Neural cell (in vitro differentiated cells): ENCODE measurements around the gene PGAP3. TPM values are rescaled to one million over a fixed set of nuclear protein-coding genes. Genes with fewer than 3 reads are reported as not detected.

Source experiments
- H2AFZ ChIP-seq: fragments of 200-600, 300-800 bp; sonication (generic), shearing (Covaris generic); 2 replicates; pipeline ENCODE4 v1.6.0; 2014; ENCODE audit warnings: low read depth, mild to moderate bottlenecking, antibody characterized with exemption, low read length, moderate library complexity
- H3F3A ChIP-seq: fragments of 200-600 bp; shearing (Covaris generic); 2 replicates; pipeline ENCODE4 v1.6.1; 2016; ENCODE audit warnings: mild to moderate bottlenecking, moderate library complexity, mixed read lengths, antibody characterized with exemption, low read length; ENCODE audit not compliant: insufficient read depth, poor library complexity, severe bottlenecking
- H3K27ac ChIP-seq: fragments of 200-600, 300-800 bp; sonication (generic), shearing (Covaris generic); 2 replicates; pipeline ENCODE4 v1.5.1; 2014; ENCODE audit warnings: mild to moderate bottlenecking, low read length, moderate library complexity
- H3K27me3 ChIP-seq: fragments of 300-800, 200-600 bp; sonication (generic), shearing (Covaris generic); 2 replicates; pipeline ENCODE4 v1.6.0; 2014; ENCODE audit warnings: mild to moderate bottlenecking, low read depth, low read length, moderate library complexity; ENCODE audit not compliant: insufficient read depth
- H3K36me3 ChIP-seq: fragments of 300-800, 200-600 bp; sonication (generic), shearing (Covaris generic); 2 replicates; pipeline ENCODE4 v1.5.1; 2014; ENCODE audit warnings: mild to moderate bottlenecking, antibody characterized with exemption, low read length, moderate library complexity; ENCODE audit not compliant: insufficient read depth
- H3K4me2 ChIP-seq: fragments of 300-800, 200-600 bp; sonication (generic), shearing (Covaris generic); 2 replicates; pipeline ENCODE4 v1.6.0; 2014; ENCODE audit warnings: mild to moderate bottlenecking, low read length
- H3K4me3 ChIP-seq: fragments of 300-800, 200-600 bp; sonication (generic), shearing (Covaris generic); 2 replicates; pipeline ENCODE4 v1.5.1; 2014; ENCODE audit warnings: mild to moderate bottlenecking, low read length, moderate library complexity
- H3K79me2 ChIP-seq: fragments of 200-600 bp; shearing (Covaris generic); replicated peaks from 2 replicates; pipeline ENCODE4 v1.6.0; 2014; ENCODE audit warnings: mild to moderate bottlenecking, low read length, moderate library complexity; ENCODE audit not compliant: insufficient read depth
- H3K9ac ChIP-seq: fragments of 300-800, 200-600 bp; sonication (generic), shearing (Covaris generic); 2 replicates; pipeline ENCODE4 v1.6.1; 2016; ENCODE audit warnings: mild to moderate bottlenecking, low read length, mixed read lengths
- H3K9me2 ChIP-seq: fragments of 200-600 bp; shearing (Covaris generic); 2 replicates; pipeline ENCODE4 v1.6.1; 2016; ENCODE audit warnings: mild to moderate bottlenecking, low read length, mixed read lengths; ENCODE audit not compliant: insufficient read depth
- H3K9me3 ChIP-seq: fragments of 200-600, 300-800 bp; sonication (generic), shearing (Covaris generic); 2 replicates; pipeline ENCODE4 v1.6.1; 2016; ENCODE audit warnings: mild to moderate bottlenecking, mixed run types, low read length, moderate library complexity, mixed read lengths
- H4K20me1 ChIP-seq: fragments of 200-600 bp; shearing (Covaris generic); 2 replicates; pipeline ENCODE4 v1.6.1; 2016; ENCODE audit warnings: mild to moderate bottlenecking, mixed run types; ENCODE audit not compliant: insufficient read depth
- EP300 ChIP-seq: fragments of 450-650 bp; conservative IDR thresholded peaks from 2 replicates; pipeline ENCODE4 v1.6.1; 2014; ENCODE audit warnings: antibody characterized with exemption, mild to moderate bottlenecking, moderate library complexity; ENCODE audit not compliant: poor library complexity, severe bottlenecking
- EZH2 ChIP-seq: fragments of 200-600, 300-800 bp; shearing (Covaris generic), sonication (generic); IDR thresholded peaks from 2 replicates; pipeline ENCODE4 v1.6.1; 2014; ENCODE audit warnings: antibody characterized with exemption, low read length, borderline replicate concordance, mild to moderate bottlenecking; ENCODE audit not compliant: insufficient read depth, poor library complexity, severe bottlenecking
- MXI1 ChIP-seq: fragments of 450-650 bp; conservative IDR thresholded peaks from 2 replicates; pipeline ENCODE4 v1.6.1; 2014; ENCODE audit warnings: antibody characterized with exemption, mild to moderate bottlenecking; ENCODE audit not compliant: poor library complexity, severe bottlenecking
- POLR2AphosphoS5 ChIP-seq: IDR thresholded peaks from 2 replicates; pipeline ENCODE4 v1.6.1; 2012
- RAD21 ChIP-seq: fragments of 450-650 bp; conservative IDR thresholded peaks from 2 replicates; pipeline ENCODE4 v1.6.1; 2014; ENCODE audit warnings: antibody characterized with exemption, mild to moderate bottlenecking, moderate library complexity
- SMC3 ChIP-seq: fragments of 450-650 bp; conservative IDR thresholded peaks from 2 replicates; pipeline ENCODE4 v1.6.1; 2014; ENCODE audit warnings: antibody characterized with exemption, mild to moderate bottlenecking, moderate library complexity; ENCODE audit not compliant: poor library complexity
- TAF1 ChIP-seq: IDR thresholded peaks from 2 replicates; pipeline ENCODE4 v1.6.1; 2012; ENCODE audit warnings: low read depth
- polyA plus RNA-seq: library from polyadenylated mRNA; depleted of rRNA; stranded (reverse); fragments of >200 nt; gene quantifications from 2 replicates; pipeline ENCODE4 v1.2.3, GENCODE V29; 2014
- TF ChIP-seq, protein P1 (sequence below): IDR thresholded peaks from 2 replicates; pipeline ENCODE4 v1.6.1; 2012; ENCODE audit warnings: borderline replicate concordance
- TF ChIP-seq, protein P2 (sequence below): fragments of 450-650 bp; IDR thresholded peaks from 2 replicates; pipeline ENCODE4 v1.5.1; 2014; ENCODE audit warnings: antibody characterized with exemption, mild to moderate bottlenecking, moderate library complexity; ENCODE audit not compliant: poor library complexity, severe bottlenecking

PGAP3 gene
- polyA plus RNA-seq, 1 donor from 2014 or later: 27.2 TPM

- no peaks in the 10 kb centered on the region for H3K79me2 ChIP-seq
- TF ChIP-seq RAD21 (no peak), MXI1 (no peak), EP300 (no peak), SMC3 (no peak), TAF1 (no peak), EZH2 (no peak)
- TF ChIP-seq, protein P1, sequence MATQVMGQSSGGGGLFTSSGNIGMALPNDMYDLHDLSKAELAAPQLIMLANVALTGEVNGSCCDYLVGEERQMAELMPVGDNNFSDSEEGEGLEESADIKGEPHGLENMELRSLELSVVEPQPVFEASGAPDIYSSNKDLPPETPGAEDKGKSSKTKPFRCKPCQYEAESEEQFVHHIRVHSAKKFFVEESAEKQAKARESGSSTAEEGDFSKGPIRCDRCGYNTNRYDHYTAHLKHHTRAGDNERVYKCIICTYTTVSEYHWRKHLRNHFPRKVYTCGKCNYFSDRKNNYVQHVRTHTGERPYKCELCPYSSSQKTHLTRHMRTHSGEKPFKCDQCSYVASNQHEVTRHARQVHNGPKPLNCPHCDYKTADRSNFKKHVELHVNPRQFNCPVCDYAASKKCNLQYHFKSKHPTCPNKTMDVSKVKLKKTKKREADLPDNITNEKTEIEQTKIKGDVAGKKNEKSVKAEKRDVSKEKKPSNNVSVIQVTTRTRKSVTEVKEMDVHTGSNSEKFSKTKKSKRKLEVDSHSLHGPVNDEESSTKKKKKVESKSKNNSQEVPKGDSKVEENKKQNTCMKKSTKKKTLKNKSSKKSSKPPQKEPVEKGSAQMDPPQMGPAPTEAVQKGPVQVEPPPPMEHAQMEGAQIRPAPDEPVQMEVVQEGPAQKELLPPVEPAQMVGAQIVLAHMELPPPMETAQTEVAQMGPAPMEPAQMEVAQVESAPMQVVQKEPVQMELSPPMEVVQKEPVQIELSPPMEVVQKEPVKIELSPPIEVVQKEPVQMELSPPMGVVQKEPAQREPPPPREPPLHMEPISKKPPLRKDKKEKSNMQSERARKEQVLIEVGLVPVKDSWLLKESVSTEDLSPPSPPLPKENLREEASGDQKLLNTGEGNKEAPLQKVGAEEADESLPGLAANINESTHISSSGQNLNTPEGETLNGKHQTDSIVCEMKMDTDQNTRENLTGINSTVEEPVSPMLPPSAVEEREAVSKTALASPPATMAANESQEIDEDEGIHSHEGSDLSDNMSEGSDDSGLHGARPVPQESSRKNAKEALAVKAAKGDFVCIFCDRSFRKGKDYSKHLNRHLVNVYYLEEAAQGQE: no peak
- TF ChIP-seq, protein P2, sequence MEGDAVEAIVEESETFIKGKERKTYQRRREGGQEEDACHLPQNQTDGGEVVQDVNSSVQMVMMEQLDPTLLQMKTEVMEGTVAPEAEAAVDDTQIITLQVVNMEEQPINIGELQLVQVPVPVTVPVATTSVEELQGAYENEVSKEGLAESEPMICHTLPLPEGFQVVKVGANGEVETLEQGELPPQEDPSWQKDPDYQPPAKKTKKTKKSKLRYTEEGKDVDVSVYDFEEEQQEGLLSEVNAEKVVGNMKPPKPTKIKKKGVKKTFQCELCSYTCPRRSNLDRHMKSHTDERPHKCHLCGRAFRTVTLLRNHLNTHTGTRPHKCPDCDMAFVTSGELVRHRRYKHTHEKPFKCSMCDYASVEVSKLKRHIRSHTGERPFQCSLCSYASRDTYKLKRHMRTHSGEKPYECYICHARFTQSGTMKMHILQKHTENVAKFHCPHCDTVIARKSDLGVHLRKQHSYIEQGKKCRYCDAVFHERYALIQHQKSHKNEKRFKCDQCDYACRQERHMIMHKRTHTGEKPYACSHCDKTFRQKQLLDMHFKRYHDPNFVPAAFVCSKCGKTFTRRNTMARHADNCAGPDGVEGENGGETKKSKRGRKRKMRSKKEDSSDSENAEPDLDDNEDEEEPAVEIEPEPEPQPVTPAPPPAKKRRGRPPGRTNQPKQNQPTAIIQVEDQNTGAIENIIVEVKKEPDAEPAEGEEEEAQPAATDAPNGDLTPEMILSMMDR: no peak
- H3K36me3 ChIP-seq: no peaks in the 10 kb centered on the region
- no peak overlapping the region for H3K9ac ChIP-seq
- no peak overlapping the region for H3K4me2 ChIP-seq
- H4K20me1 ChIP-seq: no peaks in the 10 kb centered on the region
- H3F3A ChIP-seq: no peaks in the 10 kb centered on the region
- H3K27me3 ChIP-seq: peaks cover 19% of the 10 kb centered on the region
- H3K4me3 ChIP-seq: no peak overlapping the region
- no peak overlapping the region for H3K27ac ChIP-seq
- H2AFZ ChIP-seq: no peak overlapping the region
- H3K9me3 ChIP-seq: no peaks in the 10 kb centered on the region
- no peaks in the 10 kb centered on the region for H3K9me2 ChIP-seq
Measured at GRCh38 chr17:39666601-39667261, 21.1 kb downstream of the PGAP3 start.

GRCh38 chr17:39666231-39666600 lies 21.6 kb downstream of the PGAP3 start:
- TF ChIP-seq SMC3: no peak
- no peak for TF ChIP-seq RAD21
- TF ChIP-seq POLR2AphosphoS5: no peak
- no peak overlapping the region for H3K4me2 ChIP-seq
- H4K20me1 ChIP-seq: no peaks in the 10 kb centered on the region
- no peaks in the 10 kb centered on the region for H3K79me2 ChIP-seq
- no peak overlapping the region for H2AFZ ChIP-seq
- H3K4me3 ChIP-seq: no peak overlapping the region
- H3K9me3 ChIP-seq: no peaks in the 10 kb centered on the region
- H3K36me3 ChIP-seq: no peaks in the 10 kb centered on the region
- H3K27ac ChIP-seq: no peak overlapping the region
- H3K27me3 ChIP-seq: peaks cover 19% of the 10 kb centered on the region
- H3K9ac ChIP-seq: no peak overlapping the region
- no peaks in the 10 kb centered on the region for H3F3A ChIP-seq
- no peaks in the 10 kb centered on the region for H3K9me2 ChIP-seq
